HCT116 (cell line): ENCODE data around the gene TMEM139. TPM values are rescaled to one million over a fixed set of nuclear protein-coding genes. Genes with fewer than 3 reads are reported as not detected.

Experiments used
- ATAC-seq: fragments of 200-7000 bp; cut with Tn5 transposase; 2 replicates; pipeline ENCODE4 v1.9.1; 2020; ENCODE audit warnings: mild to moderate bottlenecking, moderate library complexity
- BruUV-seq: library from RNA; stranded (reverse); fragments of 400-500 nt; replicated peaks from 2 replicates; lab custom pipeline; 2021; lab: Mats Ljungman, UMichigan
- CTCF ChIA-PET: fragments of 300-600 bp; sonication (Branson Sonifier 250); formaldehyde crosslinking; loops from one replicate; lab custom pipeline; 2021; ENCODE audit warnings: antibody characterized with exemption; lab: Charles Lee
- POLR2A ChIA-PET: fragments of 300-600, 350-600 bp; sonication (Branson Sonifier 250); formaldehyde crosslinking; loops from one replicate; lab custom pipeline; 2021; ENCODE audit warnings: antibody characterized with exemption; lab: Charles Lee
- RAD21 ChIA-PET, 2 experiments: fragments of 300-600 bp; sonication (Branson Sonifier 250); formaldehyde crosslinking; loops; one replicate each; lab custom pipeline; 2023; ENCODE audit warnings: low total read pairs in 2 of 2; ENCODE audit not compliant: uncharacterized antibody in 2 of 2, unreplicated experiment in 2 of 2, low non-redundant PET in 1 of 2; lab: Charles Lee
- DNase-seq: peaks from one replicate; pipeline ENCODE4 v3.0.0-alpha.2; 2010; ENCODE audit warnings: low read depth, low spot score
- H2AFZ ChIP-seq: fragments of 200-600 bp; shearing (Covaris generic), sonication (generic); 2 replicates; pipeline ENCODE4 v1.6.1; 2017; ENCODE audit warnings: low read depth, mixed run types, mixed read lengths, antibody characterized with exemption, low read length; ENCODE audit not compliant: poor library complexity, severe bottlenecking
- H3K27ac ChIP-seq: 2 replicates; pipeline ENCODE4 v1.5.1; 2012; ENCODE audit warnings: low read depth, low read length
- H3K27me3 ChIP-seq: fragments of 200-600 bp; sonication (generic); 2 replicates; pipeline ENCODE4 v1.6.1; 2016; ENCODE audit warnings: mixed run types, low read length, mixed read lengths; ENCODE audit not compliant: insufficient read depth
- H3K36me3 ChIP-seq, 2 experiments: fragments of 200-500 bp in 1 of 2; fragments of 200-600 bp in 1 of 2; sonication (Bioruptor generic) in 1 of 2; sonication (generic) in 1 of 2; 2 replicates each; pipeline versions ENCODE4 v1.5.1 to v1.6.1; 2014 to 2016; ENCODE audit warnings: low read length in 2 of 2, inconsistent platforms in 1 of 2, mixed read lengths in 1 of 2, mixed run types in 1 of 2; ENCODE audit not compliant: insufficient read depth in 2 of 2, control insufficient read depth in 1 of 2
- H3K4me1 ChIP-seq, 2 experiments: fragments of 200-600 bp in 1 of 2; sonication (generic) in 1 of 2; 2 replicates each; pipeline versions ENCODE4 v1.5.1 to v1.6.1; 2012 to 2017; ENCODE audit warnings: low read length in 2 of 2, inconsistent platforms in 1 of 2, mild to moderate bottlenecking in 1 of 2, mixed read lengths in 1 of 2, mixed run types in 1 of 2, moderate library complexity in 1 of 2; ENCODE audit not compliant: insufficient read depth in 2 of 2, control insufficient read depth in 1 of 2
- H3K4me2 ChIP-seq: fragments of 200-600 bp; sonication (generic); 2 replicates; pipeline ENCODE4 v1.6.1; 2017; ENCODE audit warnings: mixed run types, low read length, mixed read lengths
- H3K4me3 ChIP-seq, 2 experiments: fragments of 200-600 bp in 1 of 2; sonication (generic) in 1 of 2; replicated peaks in 1 of 2; 2 replicates each; pipeline ENCODE4 v1.5.1; 2011 to 2016; ENCODE audit warnings: low read length in 2 of 2, control low read depth in 1 of 2, low read depth in 1 of 2, mild to moderate bottlenecking in 1 of 2, mixed read lengths in 1 of 2, mixed run types in 1 of 2
- H3K79me2 ChIP-seq: fragments of 200-600 bp; sonication (generic); 2 replicates; pipeline ENCODE4 v1.6.1; 2017; ENCODE audit warnings: mild to moderate bottlenecking, mixed run types, low read length, moderate library complexity, mixed read lengths; ENCODE audit not compliant: insufficient read depth
- H3K9ac ChIP-seq: fragments of 200-600 bp; sonication (generic); 2 replicates; pipeline ENCODE4 v1.6.1; 2016; ENCODE audit warnings: low read length, mixed read lengths
- H3K9me2 ChIP-seq: fragments of 200-600 bp; sonication (generic), shearing (Covaris generic); 2 replicates; pipeline ENCODE4 v1.6.1; 2017; ENCODE audit warnings: mixed run types, mild to moderate bottlenecking, moderate library complexity; ENCODE audit not compliant: insufficient read depth
- H3K9me3 ChIP-seq, 2 experiments: fragments of 200-500 bp in 1 of 2; fragments of 200-600 bp in 1 of 2; sonication (Bioruptor generic) in 1 of 2; sonication (generic) in 1 of 2; 2 replicates each; pipeline ENCODE4 v1.6.1; 2014 to 2017; ENCODE audit warnings: low read length in 2 of 2, mixed read lengths in 2 of 2, inconsistent platforms in 1 of 2, low read depth in 1 of 2, mild to moderate bottlenecking in 1 of 2, mixed run types in 1 of 2, moderate library complexity in 1 of 2; ENCODE audit not compliant: control insufficient read depth in 1 of 2, insufficient read depth in 1 of 2
- H4K20me1 ChIP-seq: fragments of 200-600 bp; sonication (generic), shearing (Covaris generic); 2 replicates; pipeline ENCODE4 v1.6.1; 2017; ENCODE audit warnings: mixed run types, mild to moderate bottlenecking, moderate library complexity; ENCODE audit not compliant: insufficient read depth
- CBX3 ChIP-seq: IDR thresholded peaks from 2 replicates; pipeline ENCODE4 v1.6.1; 2012; ENCODE audit warnings: low read depth
- EGR1 ChIP-seq: IDR thresholded peaks from 2 replicates; pipeline ENCODE4 v1.6.1; 2012; ENCODE audit warnings: low read depth
- EZH2phosphoT487 ChIP-seq: fragments of 200-600 bp; IDR thresholded peaks from 2 replicates; pipeline ENCODE4 v1.6.1; 2018; ENCODE audit warnings: antibody characterized with exemption, borderline replicate concordance
- FOSL1 ChIP-seq: IDR thresholded peaks from 2 replicates; pipeline ENCODE4 v1.6.1; 2012; ENCODE audit warnings: low read depth
- JUND ChIP-seq: IDR thresholded peaks from 2 replicates; pipeline ENCODE4 v1.6.1; 2012
- MAX ChIP-seq: IDR thresholded peaks from 2 replicates; pipeline ENCODE4 v1.6.1; 2012
- POLR2A ChIP-seq: IDR thresholded peaks from 2 replicates; pipeline ENCODE4 v1.7.0; 2011; ENCODE audit warnings: borderline replicate concordance; ENCODE audit not compliant: insufficient read depth, insufficient read length; ENCODE audit errors: extremely low read depth
- POLR2AphosphoS5 ChIP-seq: IDR thresholded peaks from 2 replicates; pipeline ENCODE4 v1.6.1; 2011; ENCODE audit warnings: mild to moderate bottlenecking, low read depth, low read length, moderate library complexity
- RAD21 ChIP-seq: IDR thresholded peaks from 2 replicates; pipeline ENCODE4 v1.6.1; 2012; ENCODE audit warnings: low read depth, mild to moderate bottlenecking
- REST ChIP-seq: IDR thresholded peaks from 2 replicates; pipeline ENCODE4 v1.6.1; 2012; ENCODE audit warnings: low read depth
- SP1 ChIP-seq: IDR thresholded peaks from 2 replicates; pipeline ENCODE4 v1.6.1; 2012; ENCODE audit warnings: low read depth
- SRF ChIP-seq: IDR thresholded peaks from 2 replicates; pipeline ENCODE4 v1.6.1; 2012; ENCODE audit warnings: low read depth
- TCF7L2 ChIP-seq: IDR thresholded peaks from 2 replicates; pipeline ENCODE4 v1.7.0; 2011; ENCODE audit warnings: borderline replicate concordance, inconsistent platforms; ENCODE audit not compliant: insufficient read depth, insufficient read length; ENCODE audit errors: extremely low read depth
- ZBTB33 ChIP-seq: IDR thresholded peaks from 2 replicates; pipeline ENCODE4 v1.6.1; 2011; ENCODE audit warnings: mild to moderate bottlenecking, low read length, moderate library complexity; ENCODE audit not compliant: insufficient replicate concordance; ENCODE audit errors: extremely low read depth
- ZNF274 ChIP-seq: fragments of 200-500 bp; sonication (Bioruptor generic); IDR thresholded peaks from 2 replicates; pipeline ENCODE4 v1.6.1; 2014; ENCODE audit warnings: mild to moderate bottlenecking, low read depth, low read length, inconsistent platforms
- intact Hi-C: fragments of 100-400 bp; cut with micrococcal nuclease; formaldehyde crosslinking; loops from 2 replicates; pipeline ENCODE4 v1.10.0; 2022
- total RNA-seq: library from RNA; stranded (reverse); gene quantifications from one replicate; pipeline ENCODE4 v1.2.1, GENCODE V29; 2021; ENCODE audit not compliant: unreplicated experiment

The TMEM139 gene
- total RNA-seq, 1 experiment from 2014 or later, result 9.9 TPM

- H3K27ac ChIP-seq, result no peak overlapping the region
- no peak for ATAC-seq
- ChIA-PET RAD21 (interaction anchor here in 1 of 2 experiments (0.6 kb wide), 1 partner anchor 444 kb away, joined by 3 read pairs; no protein-coding TSS in a partner anchor), CTCF (interaction anchor here (0.7 kb wide), 1 partner anchor 19 kb away, joined by 5 read pairs; no protein-coding TSS in a partner anchor), POLR2A (no interaction called here)
- intact Hi-C loops, result loop anchor here (5.0 kb wide), 1 partner anchor 148 kb away; the partner anchor contains the start of gene EPHA1
- H3K9ac ChIP-seq, result no peak overlapping the region
- peak overlapping the region; percentile 55 for H2AFZ ChIP-seq
- no peaks in the 10 kb centered on the region for H3K27me3 ChIP-seq
- peak overlapping the region; percentile 49 for H3K4me2 ChIP-seq
- H3K36me3 ChIP-seq, result no peaks in the 10 kb centered on the region
- H3K9me3 ChIP-seq, result no peaks in the 10 kb centered on the region
- no peaks in the 10 kb centered on the region for H3K9me2 ChIP-seq
- H3K4me3 ChIP-seq, result no peak overlapping the region
- no peaks in the 10 kb centered on the region for H4K20me1 ChIP-seq
- TF ChIP-seq ZBTB33 (no peak), SP1 (peak; percentile 42), MAX (no peak), FOSL1 (peak; percentile 73), POLR2AphosphoS5 (peak; percentile 36; the same call in 1 of the 2 replicates), JUND (peak; percentile 69), CBX3 (0 out of 2 replicates have a peak, but pooled peaks have one; percentile 56)
- TF ChIP-seq, all 23 proteins: peak for 5
- no TSS peak for BruUV-seq
- H3K4me1 ChIP-seq, result peaks cover 9 to 32% of the 10 kb centered on the region in 2 experiments; a peak in 3 of 4 replicates
- peaks cover 11% of the 10 kb centered on the region; the same call in 1 of the 2 replicates for H3K79me2 ChIP-seq
- DNase-seq, result peak; percentile 29
These were observed 25.0 kb upstream of the TMEM139 start for GRCh38 chr7:143259765-143260164.

GRCh38 chr7:143261901-143262300 is 22.9 kb upstream of the TMEM139 start:
- POLR2A ChIA-PET, result interaction anchor here (1.9 kb wide), 1 partner anchor 14 kb away, joined by 8 read pairs; no protein-coding TSS in a partner anchor
- Histone ChIP-seq H2AFZ (no peak overlapping the region), H4K20me1 (no peaks in the 10 kb centered on the region), H3K36me3 (no peaks in the 10 kb centered on the region), H3K4me3 (no peak overlapping the region), H3K4me1 (peaks cover 9 to 32% of the 10 kb centered on the region in 2 experiments; a peak in 3 of 4 replicates), H3K4me2 (no peak overlapping the region), H3K9me2 (no peaks in the 10 kb centered on the region), H3K27ac (no peak overlapping the region), H3K9me3 (no peaks in the 10 kb centered on the region), H3K9ac (no peak overlapping the region), H3K79me2 (peaks cover 11% of the 10 kb centered on the region; the same call in 1 of the 2 replicates), H3K27me3 (no peaks in the 10 kb centered on the region)
- ATAC-seq (no peak), DNase-seq (no peak)
- RAD21 ChIA-PET, result no interaction called here
- no TSS peak for BruUV-seq
- CTCF ChIA-PET, result no interaction called here
- intact Hi-C loops, result no loop called here
- no peak for TF ChIP-seq EGR1
- TF ChIP-seq JUND, result no peak
- no peak for TF ChIP-seq REST
- no peak for TF ChIP-seq SP1
- TF ChIP-seq CBX3, result no peak
- no peak for TF ChIP-seq POLR2A
- no peak for TF ChIP-seq RAD21
- no peak for TF ChIP-seq SRF
- TF ChIP-seq ZNF274, result no peak
- no peak for TF ChIP-seq POLR2AphosphoS5
- TF ChIP-seq TCF7L2, result no peak
- TF ChIP-seq EZH2phosphoT487, result no peak
